ENCODE results near the gene ACSL5. TPM values are rescaled to one million over a fixed set of nuclear protein-coding genes. Genes with fewer than 3 reads are reported as not detected.

Gene ACSL5
- total and polyA plus RNA-seq, 2 donors (not counting 3 experiments of a cell fraction or from before 2014, with no cell fraction given) = 1.5 to 2.1 TPM

DNA sequence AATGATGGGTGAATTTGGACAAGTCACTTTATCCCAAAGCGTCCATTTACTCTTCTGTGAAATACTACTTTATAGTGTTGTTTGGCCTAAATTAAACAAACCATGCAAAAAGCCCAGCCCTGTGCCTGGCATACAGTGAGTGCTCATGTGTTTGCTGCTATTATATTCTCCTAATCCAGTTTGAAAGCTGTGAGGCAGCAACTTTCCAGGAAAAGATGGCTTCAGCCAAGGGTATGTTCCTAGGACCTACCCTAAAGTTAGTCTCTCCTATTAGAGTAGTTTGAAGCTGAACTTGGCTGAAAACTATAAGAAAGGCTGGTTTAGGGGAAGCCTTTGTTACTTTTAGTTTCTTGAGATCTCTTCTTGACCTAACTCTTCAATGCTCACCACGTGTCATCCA lies 19.9 kb downstream of the ACSL5 start:
- Histone ChIP-seq H3K79me2 (ENCODE audit: control insufficient read depth, insufficient read depth, low read length) (no peaks in the 10 kb centered on the region), H4K20me1 (replicated peaks; ENCODE audit: control insufficient read depth, extremely low read depth, insufficient read depth, low read length) (no peaks in the 10 kb centered on the region), H3K4me3 (replicated peaks in 1 of 3; ENCODE audit: insufficient read depth in 1 of 3, low read depth in 1 of 3, low read length in 3 of 3) (no peak overlapping the region), H3K9me3 (replicated peaks; ENCODE audit: control insufficient read depth, insufficient read depth, low read length) (no peaks in the 10 kb centered on the region), H3K36me3 (ENCODE audit: control insufficient read depth in 2 of 2, extremely low read depth in 1 of 2, insufficient read depth in 2 of 2, low read length in 2 of 2) (no peaks in the 10 kb centered on the region), H3K4me2 (ENCODE audit: insufficient read depth, low read length) (no peak overlapping the region), H3K27ac (ENCODE audit: insufficient read depth, low read depth, low read length) (no peak overlapping the region), H3K4me1 (ENCODE audit: control insufficient read depth, extremely low read depth, insufficient read depth, low read length) (peaks cover 19% of the 10 kb centered on the region), H3K27me3 (ENCODE audit: control insufficient read depth in 2 of 2, insufficient read depth in 2 of 2, low read length in 2 of 2) (peaks cover 3 to 7% of the 10 kb centered on the region in 2 experiments), H3K9ac (replicated peaks; ENCODE audit: extremely low read depth, insufficient read depth, low read length) (no peak overlapping the region), H3K9me1 (replicated peaks; ENCODE audit: control insufficient read depth, extremely low read depth, insufficient read depth, low read length) (no peaks in the 10 kb centered on the region), H2AFZ (ENCODE audit: low read depth, low read length) (no peak overlapping the region)
- FAIRE-seq (no peak), DNase-seq (ENCODE audit: low read depth, low spot score) (no peak)
- intact Hi-C loops (cut with micrococcal nuclease) (no loop called here), dilution Hi-C loops (cut with MboI; ENCODE audit: extremely low pct_ligation_motif_present, low sequenced_read_pairs) (no loop called here)
- CTCF ChIA-PET = interaction anchor here (1.0 kb wide), 1 partner anchor 10 kb away, joined by 3 read pairs; no protein-coding TSS in a partner anchor
- TF ChIP-seq JUN (IDR thresholded peaks at IDR 0.05; ENCODE audit: borderline replicate concordance, insufficient read depth, insufficient read length, low read depth) (no peak), MAX (IDR thresholded peaks at IDR 0.05; ENCODE audit: insufficient read depth, insufficient read length) (no peak), FOS (IDR thresholded peaks at IDR 0.05; ENCODE audit: borderline replicate concordance, insufficient read depth, low read length) (no peak), MYC (IDR thresholded peaks at IDR 0.05; ENCODE audit: low read depth, low read length) (no peak), GATA2 (IDR thresholded peaks at IDR 0.05; ENCODE audit: insufficient read depth, insufficient read length, low read depth, low read length) (no peak), POLR2AphosphoS5 (IDR thresholded peaks at IDR 0.05; ENCODE audit: insufficient read depth, low read depth, low read length) (no peak), EZH2 (IDR thresholded peaks at IDR 0.05; ENCODE audit: borderline replicate concordance, low read depth, low read length, severe bottlenecking) (no peak)
- POLR2A ChIA-PET = no interaction called here
- BruUV-seq (replicated peaks) = no TSS peak

DNA sequence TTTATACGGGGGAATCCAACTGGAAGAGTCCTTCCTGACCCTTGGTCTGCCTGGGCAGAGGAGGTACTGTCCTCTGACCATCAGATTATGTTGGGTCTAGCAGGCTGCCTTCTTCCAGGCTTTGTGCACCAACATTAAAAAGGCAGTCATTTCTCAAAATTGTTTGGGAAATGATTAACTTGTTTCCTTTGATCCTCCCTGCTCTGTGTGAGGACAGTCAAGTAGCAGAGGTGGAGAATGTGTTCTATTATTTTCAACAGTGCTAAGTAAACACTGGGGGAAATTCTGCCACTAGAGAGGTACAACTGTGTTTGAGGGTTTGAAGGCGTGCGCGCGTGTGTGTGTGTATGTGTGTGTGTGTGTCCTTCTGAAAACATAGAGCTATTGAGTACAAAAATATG lies 20.6 kb downstream of the ACSL5 start:
- Histone ChIP-seq H3K4me3 (replicated peaks in 1 of 3; ENCODE audit: insufficient read depth in 1 of 3, low read depth in 1 of 3, low read length in 3 of 3) (no peak overlapping the region), H3K27me3 (ENCODE audit: control insufficient read depth in 2 of 2, insufficient read depth in 2 of 2, low read length in 2 of 2) (peaks cover 3 to 7% of the 10 kb centered on the region in 2 experiments), H3K4me2 (ENCODE audit: insufficient read depth, low read length) (no peak overlapping the region), H3K9me1 (replicated peaks; ENCODE audit: control insufficient read depth, extremely low read depth, insufficient read depth, low read length) (no peaks in the 10 kb centered on the region), H3K79me2 (ENCODE audit: control insufficient read depth, insufficient read depth, low read length) (no peaks in the 10 kb centered on the region), H3K9me3 (replicated peaks; ENCODE audit: control insufficient read depth, insufficient read depth, low read length) (no peaks in the 10 kb centered on the region), H4K20me1 (replicated peaks; ENCODE audit: control insufficient read depth, extremely low read depth, insufficient read depth, low read length) (no peaks in the 10 kb centered on the region), H3K9ac (replicated peaks; ENCODE audit: extremely low read depth, insufficient read depth, low read length) (no peak overlapping the region), H3K36me3 (ENCODE audit: control insufficient read depth in 2 of 2, extremely low read depth in 1 of 2, insufficient read depth in 2 of 2, low read length in 2 of 2) (no peaks in the 10 kb centered on the region), H3K27ac (ENCODE audit: insufficient read depth, low read depth, low read length) (no peak overlapping the region), H2AFZ (ENCODE audit: low read depth, low read length) (peak overlapping the region; percentile 13), H3K4me1 (ENCODE audit: control insufficient read depth, extremely low read depth, insufficient read depth, low read length) (peaks cover 14% of the 10 kb centered on the region)
- TF ChIP-seq EZH2 (IDR thresholded peaks at IDR 0.05; ENCODE audit: borderline replicate concordance, low read depth, low read length, severe bottlenecking) (no peak), POLR2A (IDR thresholded peaks at IDR 0.05; ENCODE audit: low read depth, low read length) (no peak), MAX (IDR thresholded peaks at IDR 0.05; ENCODE audit: insufficient read depth, insufficient read length) (no peak), CTCF (IDR thresholded peaks at IDR 0.05; ENCODE audit: extremely low read depth in 1 of 2, insufficient read depth in 1 of 2, low read depth in 1 of 2, low read length in 2 of 2) (no peak), FOS (IDR thresholded peaks at IDR 0.05; ENCODE audit: borderline replicate concordance, insufficient read depth, low read length) (no peak), GATA2 (IDR thresholded peaks at IDR 0.05; ENCODE audit: insufficient read depth, insufficient read length, low read depth, low read length) (no peak), JUN (IDR thresholded peaks at IDR 0.05; ENCODE audit: borderline replicate concordance, insufficient read depth, insufficient read length, low read depth) (no peak), MYC (IDR thresholded peaks at IDR 0.05; ENCODE audit: low read depth, low read length) (no peak), POLR2AphosphoS5 (IDR thresholded peaks at IDR 0.05; ENCODE audit: insufficient read depth, low read depth, low read length) (no peak)
- DNase-seq (ENCODE audit: low read depth, low spot score) (no peak), FAIRE-seq (peak; percentile 12)
- dilution Hi-C loops (cut with MboI; ENCODE audit: extremely low pct_ligation_motif_present, low sequenced_read_pairs) = no loop called here
- no TSS peak for BruUV-seq (replicated peaks)
- POLR2A ChIA-PET = no interaction called here
- CTCF ChIA-PET = interaction anchor here (1.0 kb wide), 1 partner anchor 11 kb away, joined by 3 read pairs; no protein-coding TSS in a partner anchor
- intact Hi-C loops (cut with micrococcal nuclease) = no loop called here

All from endothelial cell of umbilical vein (primary cell).